Dermis blood vessel endothelial cell (primary cell): ENCODE measurements around the gene ATP6V1E1. TPM values are rescaled to one million over a fixed set of nuclear protein-coding genes. Genes with fewer than 3 reads are reported as not detected.
A peak's percentile ranks its signal among the peaks of the same experiment; 100 is the strongest.

ENCODE experiments used
- DNase-seq: peaks from one replicate; pipeline ENCODE4 v3.0.0; 2010
- total RNA-seq: library from RNA; depleted of rRNA; stranded (reverse); fragments of >200 nt; gene quantifications from 2 replicates; pipeline ENCODE4 v1.2.3, GENCODE V29; 2014

ATP6V1E1 gene
- total RNA-seq, 1 donor from 2014 or later: 140 TPM

DNA sequence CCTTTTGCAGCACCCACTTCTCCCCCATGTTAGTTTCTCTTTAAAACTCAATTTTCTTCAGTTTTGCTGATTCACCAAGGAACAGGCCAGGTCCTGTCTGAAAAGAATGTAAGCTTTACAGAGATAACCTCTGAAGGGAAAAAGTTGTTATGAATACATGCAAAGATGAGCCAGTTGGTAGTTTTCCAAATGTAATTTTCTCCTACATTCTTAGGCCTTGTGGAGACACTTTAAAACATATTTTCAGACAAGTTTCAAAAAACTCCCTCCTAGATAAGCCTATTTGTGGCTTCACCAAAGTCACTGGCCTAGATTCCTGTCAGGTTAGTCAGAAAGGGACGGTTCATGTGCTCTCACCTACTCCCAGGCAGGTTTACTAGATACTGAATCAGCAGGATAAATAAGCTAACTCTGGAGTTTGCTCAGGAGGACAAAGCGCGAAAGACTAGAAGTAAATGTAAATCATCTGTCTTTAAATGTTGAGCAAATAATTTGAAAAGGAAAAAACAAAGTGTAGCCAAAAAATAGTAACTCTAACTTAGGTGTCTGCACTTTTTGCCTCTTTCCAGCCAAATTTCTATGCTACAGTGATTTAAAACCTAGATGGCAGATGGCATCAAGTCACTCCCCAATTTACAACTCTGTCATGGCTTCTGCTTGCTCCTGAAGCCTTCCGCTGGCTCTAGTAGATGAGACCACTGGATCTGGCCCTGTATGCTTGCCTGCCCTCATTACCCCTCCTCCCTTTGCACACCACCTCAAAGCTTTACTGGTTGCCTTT is 4.9 kb upstream of the ATP6V1E1 start:
- DNase-seq: no peak

DNA sequence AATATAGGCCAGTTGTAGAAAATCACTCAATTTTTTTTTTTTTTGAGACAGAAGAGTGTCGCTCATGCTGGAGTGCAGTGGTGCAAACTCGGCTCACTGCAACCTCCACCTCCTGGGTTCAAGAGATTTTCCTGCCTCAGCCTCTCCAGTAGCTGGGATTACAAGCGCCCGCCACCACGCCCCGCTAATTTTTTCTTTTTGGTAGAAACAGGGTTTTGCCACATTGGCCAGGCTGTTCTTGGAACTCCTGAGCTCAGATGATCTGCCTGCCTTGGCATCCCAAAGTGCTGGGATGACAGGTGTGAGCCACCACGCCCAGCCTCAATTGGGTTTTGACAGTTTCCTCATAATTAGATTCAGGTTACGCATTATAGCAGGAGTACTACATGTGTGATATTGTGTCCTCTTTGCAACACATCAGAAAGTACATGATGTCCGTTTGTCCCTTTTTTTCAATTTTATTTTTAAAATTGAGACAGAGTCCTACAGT is 2.6 kb upstream of the ATP6V1E1 start:
- DNase-seq: no peak

DNA sequence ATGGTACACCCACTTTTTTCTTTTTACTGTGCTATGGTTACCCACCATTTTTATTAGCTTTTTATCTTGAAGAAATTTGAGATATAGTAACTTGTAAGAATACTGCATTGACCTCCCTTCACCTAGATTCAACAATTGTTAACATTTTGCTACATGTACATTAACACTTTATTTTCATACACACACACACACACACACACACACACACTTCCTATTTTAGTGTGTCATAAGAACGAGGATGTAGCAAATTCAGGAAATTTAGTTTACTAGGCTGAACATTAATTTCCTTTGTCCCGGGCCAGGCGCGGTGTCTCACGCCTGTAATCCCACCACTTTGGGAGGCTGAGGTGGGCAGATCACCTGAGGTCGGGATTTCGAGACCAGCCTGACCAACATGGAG is 1.1 kb upstream of the ATP6V1E1 start:
- peak; percentile 65 for DNase-seq

DNA sequence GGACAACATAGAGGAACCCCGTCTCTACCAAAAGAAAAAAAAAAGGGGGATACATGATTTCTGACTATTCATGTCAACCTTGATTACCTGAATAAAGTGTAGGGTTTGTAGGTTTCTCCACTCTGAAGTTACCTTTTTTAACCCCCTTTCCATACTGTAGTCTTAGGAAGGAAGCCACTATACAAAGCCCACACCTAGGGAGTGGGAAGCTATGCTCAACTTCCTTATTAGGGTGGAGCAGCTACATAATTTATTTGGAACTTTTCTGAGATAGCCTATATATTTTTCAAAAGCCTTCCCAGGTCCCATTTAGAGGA is 582 bp upstream of the ATP6V1E1 start:
- DNase-seq: no peak

DNA sequence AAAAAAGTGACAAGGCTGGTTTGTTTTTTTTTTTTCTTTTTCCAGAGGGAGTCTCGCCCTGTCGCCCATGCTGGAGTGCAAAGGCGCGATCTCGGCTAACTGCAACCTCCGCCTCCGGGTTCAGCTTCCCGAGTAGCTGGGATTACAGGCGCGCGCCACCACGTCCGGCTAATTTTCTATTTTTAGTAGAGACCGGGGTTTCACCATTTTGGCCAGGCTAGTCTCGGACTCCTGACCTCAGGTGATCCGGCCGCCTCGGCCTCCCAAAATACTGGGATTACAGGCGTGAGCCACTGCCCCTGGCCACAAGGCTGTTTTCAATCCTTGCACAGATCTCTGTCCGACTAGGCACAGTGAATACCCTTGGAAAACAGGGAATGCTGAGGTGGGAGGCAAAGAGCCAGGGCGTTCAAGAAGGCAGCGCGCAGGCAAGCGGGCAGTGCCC is 566 bp downstream of the ATP6V1E1 start:
- peak; percentile 15 for DNase-seq

DNA sequence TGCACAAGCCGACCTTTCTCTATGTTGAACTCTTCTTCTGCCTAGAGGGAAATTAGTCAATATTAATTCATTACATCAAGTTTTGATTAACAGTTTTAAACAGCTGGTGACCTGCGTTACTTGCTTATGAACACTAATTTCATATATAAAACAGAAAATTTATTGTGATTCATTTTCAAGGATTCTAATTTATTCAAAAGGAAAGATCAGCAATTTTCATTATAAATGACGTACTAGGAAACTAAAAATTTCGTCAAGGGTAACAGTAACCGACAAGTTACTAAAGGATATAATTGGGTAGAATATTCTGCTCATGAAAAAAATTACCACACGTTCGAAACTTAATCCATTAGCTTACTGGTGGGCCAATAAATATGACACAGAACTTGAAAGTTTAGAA is 15.3 kb downstream of the ATP6V1E1 start:
- DNase-seq: no peak

DNA sequence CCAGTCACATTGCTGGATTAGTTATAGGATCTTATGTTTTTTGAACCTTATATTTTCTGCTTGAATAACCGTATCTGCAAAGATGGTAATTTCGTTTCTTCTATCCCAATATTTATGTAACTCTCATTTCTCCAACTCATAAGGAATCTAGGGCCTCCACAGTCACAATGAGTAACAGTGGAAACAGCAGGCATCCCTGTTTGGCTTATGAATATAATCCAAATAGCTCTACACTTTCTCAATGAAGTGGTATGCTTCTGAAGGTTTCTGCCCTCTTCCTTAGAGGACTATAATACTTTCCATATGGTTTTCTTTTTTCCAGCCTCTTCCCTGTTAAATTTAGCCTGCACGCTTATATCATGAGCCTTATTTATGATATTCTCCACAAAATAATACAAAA is 16.5 kb downstream of the ATP6V1E1 start:
- DNase-seq: no peak

DNA sequence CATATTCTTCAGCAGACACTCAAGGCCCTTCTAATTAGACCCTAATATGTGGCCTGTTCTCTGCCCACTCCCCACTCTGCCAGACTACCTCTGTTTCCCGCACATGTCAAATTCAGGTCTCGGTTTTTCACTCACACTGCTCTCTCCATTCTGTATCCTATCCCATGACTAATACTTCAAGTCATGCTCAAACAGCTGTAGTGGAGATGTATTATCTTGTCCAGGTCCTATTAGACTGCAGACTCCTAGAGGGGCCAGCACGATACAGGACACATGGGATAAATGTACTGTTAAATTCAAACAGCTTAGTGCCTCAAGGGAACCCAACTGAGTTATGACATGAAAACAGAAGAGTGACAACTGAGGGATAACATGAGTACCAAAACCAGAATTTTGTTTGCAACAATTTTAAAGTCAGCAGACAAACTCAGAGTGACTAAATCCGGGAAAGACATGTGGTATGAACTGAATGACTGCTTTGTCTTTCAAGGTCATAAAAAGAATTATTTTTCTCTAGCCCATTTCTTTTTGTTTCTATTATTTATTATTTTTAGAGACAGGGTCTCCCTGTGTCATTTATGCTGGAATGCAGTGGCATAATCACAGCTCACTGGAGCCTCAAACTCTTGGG is 20.5 kb downstream of the ATP6V1E1 start:
- no peak for DNase-seq

DNA sequence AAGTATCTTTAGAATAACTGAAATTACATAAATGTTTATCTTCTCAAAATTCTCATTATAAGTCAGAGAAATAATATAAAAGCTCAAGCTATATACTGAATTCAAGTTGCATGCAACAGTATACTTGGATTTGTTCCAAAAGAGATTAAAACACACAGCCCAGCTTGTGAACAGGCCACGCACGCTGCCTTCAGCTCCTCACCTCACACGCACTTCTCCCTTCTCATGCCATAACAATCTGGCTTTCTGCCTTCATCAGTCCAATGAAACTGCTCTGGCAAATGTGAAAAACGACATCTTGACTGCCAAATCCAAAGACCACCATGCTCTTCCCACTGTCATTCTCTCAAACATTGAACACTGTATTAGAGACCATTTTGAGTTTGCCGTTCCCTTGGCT is 22.1 kb downstream of the ATP6V1E1 start:
- no peak for DNase-seq

DNA sequence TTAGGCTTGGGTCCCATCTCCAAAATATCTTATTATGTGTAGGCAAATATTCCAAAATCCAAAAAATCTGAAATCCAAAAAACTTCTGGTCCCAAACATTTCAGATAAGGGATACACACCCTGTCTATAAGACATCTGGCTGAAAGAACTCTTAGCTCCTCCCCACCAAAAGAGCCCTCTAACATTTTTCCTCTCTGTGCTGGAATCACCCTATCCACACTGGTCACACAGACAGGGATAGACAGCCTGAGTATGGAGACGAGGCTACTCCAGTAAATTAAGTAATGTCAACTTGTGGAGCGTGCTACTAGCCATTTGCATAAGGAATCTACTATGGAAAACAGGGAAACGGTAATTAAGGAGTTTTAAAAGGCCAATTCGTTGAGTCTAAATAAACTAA is 24.9 kb downstream of the ATP6V1E1 start:
- DNase-seq: no peak

DNA sequence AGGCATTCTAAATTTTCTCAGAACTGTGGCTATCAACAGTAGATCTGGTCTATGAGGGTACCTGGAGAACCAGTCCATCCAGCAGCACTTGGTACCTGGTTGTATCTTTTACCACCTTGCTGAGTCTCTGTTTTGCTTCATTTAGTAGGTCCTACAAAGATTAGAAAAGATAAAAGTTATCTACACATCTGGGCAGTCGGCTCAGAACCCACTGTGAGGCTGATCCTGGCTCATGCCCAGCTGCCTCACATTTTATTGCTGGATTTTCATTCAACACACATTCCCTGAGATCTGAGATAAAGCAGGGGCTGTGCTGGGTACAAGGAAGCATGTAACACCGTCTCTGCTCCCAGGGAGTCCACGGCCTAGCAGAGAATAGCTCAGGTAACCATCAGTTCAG is 27.5 kb downstream of the ATP6V1E1 start:
- no peak for DNase-seq

DNA sequence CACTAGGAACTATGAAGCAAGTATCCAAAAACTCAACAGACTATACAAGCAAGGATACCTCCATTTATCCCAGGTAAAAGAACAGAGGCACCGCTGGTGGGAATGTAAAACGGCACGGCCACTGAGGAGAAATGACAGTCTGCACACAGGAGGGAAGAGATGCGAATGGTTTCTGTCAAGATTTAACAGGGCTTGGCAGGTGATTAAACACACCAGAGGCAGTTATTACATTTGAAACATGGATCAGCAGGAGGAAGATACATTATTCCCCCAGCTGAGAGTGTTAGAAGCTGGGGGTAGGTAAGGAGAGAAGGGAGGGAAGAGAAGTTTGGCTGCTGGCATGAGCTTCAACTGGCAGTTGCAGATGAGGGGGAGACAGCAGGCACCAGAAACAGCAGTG is 30.2 kb downstream of the ATP6V1E1 start:
- no peak for DNase-seq

DNA sequence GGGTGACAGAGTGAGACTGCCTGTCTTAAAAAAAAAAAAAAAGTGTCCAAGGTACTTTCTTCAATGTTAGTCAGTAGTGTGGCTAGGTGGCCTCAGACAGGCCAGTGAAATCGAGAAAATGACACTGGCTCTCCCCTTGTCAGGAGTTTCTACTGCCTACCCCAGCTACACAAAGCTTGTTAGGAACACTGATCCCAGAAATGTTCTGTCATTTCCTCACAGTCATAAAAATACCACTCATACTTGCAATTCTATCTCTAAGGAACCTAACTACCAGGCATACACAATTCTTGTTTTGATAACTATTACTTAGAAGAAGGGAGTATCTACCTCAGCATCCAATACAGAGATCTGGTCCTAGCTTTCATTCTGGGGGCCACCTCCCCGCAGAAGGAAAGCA is 31.3 kb downstream of the ATP6V1E1 start:
- DNase-seq: no peak

DNA sequence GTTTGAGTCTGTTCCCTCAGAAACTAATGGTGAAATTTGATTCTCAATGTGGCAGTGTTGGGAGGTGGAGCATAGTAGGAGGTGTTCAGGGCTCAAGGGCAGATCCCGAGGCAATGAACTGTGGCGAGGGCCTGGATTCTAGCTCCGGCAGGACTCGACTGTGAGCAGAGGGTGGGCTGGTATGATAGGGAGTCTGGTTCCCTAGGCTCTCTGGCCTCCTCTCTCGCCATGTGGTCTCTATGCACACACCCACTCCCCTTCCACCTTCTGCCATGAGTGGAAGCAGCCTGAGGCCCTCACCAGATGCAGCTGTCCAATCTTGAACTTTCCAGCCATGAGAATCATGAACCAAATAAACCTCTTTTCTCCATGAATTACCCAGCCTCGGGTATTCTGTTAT is 32.3 kb downstream of the ATP6V1E1 start:
- DNase-seq: no peak

DNA sequence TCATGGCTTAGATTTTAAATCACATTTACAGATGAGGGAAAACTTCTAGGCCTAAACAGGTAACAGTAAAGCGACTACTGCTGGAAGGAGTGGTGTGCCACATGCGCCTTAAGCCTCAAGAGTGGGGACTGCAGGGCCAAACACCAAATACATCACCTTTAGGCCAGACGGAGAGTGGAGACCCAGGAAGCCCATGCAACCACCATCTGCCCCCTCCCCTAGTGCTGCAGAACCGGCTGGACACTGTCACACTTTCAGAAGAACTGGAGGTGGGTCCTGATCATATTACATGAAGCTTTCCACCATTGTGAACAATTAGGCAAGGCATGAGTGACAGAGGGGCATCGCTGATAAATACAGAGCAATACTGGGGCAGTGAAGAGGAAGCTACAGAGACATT is 36.3 kb downstream of the ATP6V1E1 start:
- no peak for DNase-seq

DNA sequence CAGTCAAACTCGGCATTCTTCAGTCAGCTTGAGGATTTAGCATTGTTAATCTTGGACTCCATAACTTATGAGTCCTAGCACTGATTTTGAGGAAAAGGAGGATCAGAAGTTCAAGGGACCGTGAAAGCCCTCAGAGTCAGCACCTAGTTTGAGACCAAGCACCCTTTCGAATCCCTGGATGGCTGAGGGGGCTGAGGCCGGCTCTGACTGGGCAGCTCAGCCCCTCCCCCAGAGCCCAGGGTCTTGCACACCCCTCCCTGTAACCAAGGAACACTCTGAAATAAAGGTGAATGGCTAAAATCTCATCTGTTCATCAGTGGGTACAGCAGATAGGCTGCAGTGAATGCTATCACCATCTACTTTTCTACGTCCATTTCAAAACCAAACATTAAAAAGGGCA is 38.0 kb downstream of the ATP6V1E1 start:
- no peak for DNase-seq

DNA sequence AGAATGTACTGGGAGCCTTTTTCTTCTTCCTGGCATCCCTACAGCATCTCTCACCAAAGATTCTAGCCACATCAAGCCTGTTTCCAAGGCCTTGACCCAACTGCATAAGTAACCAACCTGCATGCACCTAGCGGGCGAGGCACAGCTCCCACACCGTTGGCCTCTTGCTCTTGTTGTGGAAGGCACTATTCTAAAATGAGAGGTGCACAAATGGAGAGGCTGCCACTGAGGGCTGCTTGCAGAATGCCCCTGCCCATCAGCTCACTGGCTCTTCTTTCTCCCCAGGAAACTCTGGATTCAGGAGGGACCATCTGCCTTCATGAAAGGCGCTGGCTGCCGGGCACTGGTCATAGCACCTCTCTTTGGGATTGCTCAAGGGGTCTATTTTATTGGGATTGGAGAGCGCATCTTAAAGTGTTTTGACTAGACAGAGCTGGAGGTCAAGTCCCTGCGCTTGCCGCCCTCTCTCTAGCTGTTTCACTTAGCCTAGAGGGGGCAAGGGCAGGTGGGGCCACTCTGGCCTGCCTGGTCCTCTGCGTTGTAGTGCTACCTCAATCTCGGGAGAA is 38.7 kb downstream of the ATP6V1E1 start:
- no peak for DNase-seq

DNA sequence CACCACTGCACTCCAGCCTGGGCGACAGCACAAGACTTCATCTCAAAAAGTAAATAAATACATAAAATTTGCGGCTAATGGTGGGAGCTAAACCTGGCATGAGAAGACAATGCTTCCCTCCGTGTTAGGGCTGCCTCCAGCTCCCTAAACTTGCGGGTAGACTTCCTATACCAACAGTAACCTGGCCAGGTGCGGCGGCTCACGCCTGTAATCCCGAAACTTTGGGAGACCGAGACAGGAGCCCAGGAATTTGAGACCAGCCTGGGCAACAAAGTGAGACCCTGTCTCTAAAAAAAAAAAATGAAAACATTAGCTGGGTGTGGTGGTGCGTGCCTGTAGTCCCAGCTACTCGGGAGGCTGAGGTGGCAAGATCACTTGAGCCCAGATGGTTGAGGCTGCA is 39.9 kb downstream of the ATP6V1E1 start:
- no peak for DNase-seq

DNA sequence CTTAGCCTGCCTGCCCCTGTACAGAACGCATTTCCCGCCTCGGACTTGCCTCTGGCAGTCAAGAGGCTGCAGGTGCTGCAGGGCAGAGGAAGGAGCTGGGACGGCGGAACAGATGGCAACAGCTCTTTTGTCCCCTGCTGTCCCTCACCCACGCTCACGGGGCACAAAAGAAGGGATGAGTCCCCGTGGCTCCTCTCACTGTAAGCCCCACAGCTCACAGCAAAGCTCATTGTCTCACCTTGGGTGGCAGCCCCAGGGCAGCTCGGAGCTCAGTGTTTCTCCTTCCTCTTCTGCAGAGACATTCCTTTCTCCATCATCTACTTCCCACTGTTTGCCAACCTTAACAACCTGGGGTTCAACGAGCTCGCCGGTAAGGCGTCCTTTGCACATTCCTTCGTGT is 40.9 kb downstream of the ATP6V1E1 start:
- DNase-seq: no peak

DNA sequence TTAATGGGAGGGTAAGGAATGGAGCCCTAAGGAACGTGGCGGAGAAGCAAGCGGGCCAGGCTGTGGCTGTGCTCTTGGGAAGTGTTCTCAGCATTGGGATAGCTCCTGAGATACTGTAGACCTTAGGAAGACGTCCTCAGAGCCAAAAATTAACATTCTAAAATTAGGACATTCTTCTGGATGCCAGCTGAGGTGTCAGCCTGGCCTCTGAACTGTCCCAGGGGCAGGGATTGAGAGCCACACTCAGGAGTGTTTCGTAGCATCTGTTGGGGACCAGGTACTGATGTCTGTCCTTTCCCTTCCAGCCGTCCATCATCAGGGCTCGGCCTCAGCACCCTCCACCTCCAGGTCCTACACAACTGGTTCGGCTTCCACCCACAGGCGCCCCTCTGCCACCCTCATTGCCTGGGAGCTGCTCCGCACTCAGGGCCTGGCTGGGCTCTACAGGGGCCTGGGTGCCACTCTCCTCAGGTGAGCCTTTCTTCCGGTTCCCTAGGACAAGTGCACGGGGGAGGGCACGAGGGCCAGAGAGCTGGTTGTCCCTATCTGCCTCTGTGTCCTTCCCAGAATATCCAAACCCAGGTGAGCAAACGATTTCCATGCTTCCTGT is 41.6 kb downstream of the ATP6V1E1 start:
- DNase-seq: no peak

DNA sequence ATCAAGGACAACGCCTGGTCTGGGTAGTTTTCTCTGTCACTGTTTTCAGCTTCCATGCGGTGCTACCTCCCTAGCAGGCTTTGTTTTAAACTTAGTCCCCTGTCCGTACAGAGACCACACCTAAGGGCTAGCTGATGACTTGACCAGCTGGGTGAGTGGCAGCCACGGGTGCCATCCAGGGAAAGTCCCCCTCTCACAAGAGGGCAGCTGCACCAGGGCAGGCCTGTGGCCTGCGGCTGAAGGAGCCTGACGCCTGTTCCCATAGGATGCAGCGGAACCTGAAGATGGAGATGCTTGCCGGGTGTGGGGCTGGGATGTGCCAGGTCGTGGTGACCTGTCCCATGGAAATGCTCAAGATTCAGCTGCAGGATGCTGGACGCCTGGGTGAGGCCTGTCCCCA is 45.4 kb downstream of the ATP6V1E1 start:
- no peak for DNase-seq

DNA sequence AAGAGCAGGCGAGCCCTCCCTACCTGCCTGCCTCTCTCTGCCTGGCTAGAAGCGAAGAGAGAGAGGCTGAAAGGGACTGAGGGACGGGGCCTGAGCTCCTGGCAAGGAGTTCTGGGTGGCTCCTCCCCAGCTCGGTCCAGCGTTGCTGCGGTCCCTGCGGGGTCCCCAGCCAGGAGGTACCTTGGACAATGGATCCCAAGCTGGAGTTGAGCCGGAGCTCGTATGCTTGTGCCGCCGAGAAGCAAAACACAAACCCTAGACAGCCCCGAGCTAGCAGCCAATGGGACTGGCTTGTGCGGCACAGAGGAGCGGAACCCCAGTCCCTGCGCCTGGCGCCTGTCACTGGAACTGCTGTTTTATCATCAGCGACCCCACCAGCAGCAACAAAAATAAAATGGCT is 46.9 kb downstream of the ATP6V1E1 start:
- DNase-seq: no peak

DNA sequence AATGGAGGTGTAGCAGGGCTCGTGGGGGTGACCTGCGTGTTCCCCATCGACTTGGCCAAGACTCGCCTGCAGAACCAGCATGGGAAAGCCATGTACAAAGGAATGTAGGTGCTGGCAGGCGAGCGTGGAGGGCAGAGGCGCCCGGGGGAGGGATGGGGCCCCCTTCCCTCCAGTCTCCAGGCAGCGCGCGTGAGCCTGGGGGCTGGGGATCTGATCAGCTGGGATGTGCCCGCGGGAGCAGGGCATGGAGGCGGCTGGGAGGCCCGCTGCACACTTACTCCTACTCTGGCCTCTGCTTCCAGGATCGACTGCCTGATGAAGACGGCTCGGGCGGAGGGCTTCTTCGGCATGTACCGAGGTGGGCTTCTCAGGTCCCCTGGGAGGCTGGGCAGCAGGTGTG is 47.5 kb downstream of the ATP6V1E1 start:
- no peak for DNase-seq
